CD4-positive, alpha-beta T cell treated with Interleukin-12 subunit alpha and Interleukin-12 subunit beta, for 1 hour (primary cell): ENCODE measurements around the gene CDK4.

ENCODE experiments used
- DNase-seq: peaks from one replicate; pipeline ENCODE4 v3.0.0-alpha.2; 2020

CDK4 gene

GRCh38 chr12:57736741-57737466, 15.2 kb downstream of the CDK4 start:
- no peak for DNase-seq

DNA sequence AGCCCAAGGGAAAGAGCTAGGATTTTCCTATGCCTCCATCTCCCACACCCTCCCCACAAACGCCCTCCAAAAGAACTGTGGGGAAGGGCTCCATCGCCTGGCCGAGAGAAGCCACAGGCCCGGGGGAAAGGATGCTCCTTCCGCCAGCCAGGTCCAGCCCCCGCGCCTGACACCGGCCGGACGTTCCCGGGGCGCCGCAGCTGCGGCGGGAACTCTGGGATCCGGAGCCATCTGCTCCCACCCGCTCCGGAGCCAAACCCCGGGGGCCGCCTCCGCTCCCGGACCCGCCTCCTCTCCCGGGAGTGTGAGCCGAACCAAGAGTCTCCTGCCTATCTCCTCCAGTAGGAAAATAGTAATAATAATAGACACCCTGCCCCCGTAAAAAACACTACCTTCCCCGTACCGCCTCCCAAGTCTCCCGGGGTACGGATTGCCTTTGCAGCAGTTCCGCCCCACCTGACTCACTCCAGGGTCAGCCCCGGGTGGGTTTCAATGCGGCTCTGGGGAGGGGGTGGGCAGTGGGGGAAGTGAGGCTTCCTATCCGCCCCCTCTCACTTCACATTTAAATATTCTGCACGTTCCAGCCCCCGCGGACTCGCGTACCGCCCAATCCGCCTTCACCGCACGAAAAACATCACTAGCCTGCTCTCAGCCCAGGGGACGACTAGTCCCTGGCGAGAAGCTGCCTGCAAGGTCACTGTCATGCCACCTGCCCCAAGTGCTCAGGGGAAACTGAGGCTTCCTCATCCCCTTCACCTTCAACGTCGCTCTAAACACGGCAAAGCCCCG, 16.0 kb downstream of the CDK4 start:
- no peak for DNase-seq

DNA sequence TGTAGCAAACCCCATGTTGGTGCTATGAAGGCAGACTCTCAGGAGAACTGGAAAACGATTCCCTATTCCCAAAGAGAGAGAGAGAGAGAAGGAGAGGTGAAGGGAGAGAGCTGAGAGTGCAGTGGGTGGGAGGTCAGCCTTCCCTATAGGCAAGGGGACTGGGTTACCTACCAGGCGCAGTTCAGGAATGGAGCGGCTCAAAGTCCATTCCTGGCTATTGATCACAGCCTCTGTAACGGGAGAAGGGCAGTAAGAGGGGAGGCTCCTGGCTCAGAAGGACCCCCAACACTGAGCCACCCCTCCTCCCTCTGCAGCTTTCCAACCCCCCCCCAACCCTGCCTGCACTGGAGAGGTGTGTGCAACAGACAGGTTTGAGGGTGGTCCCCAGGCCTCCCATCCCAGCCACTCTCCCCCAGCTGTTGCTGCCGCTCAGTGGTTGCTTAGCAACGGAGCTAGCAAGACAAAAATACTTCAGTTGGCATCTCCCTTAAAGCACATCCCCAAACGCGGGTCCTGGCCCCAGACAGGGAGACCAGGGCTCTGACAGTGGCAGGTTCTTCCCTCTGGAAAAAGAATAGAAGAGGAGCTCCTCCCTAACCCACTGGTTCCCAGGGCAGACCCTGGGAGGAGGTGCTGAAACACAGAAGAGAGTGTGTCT, 16.8 kb downstream of the CDK4 start:
- no peak for DNase-seq

- no peak for DNase-seq
Measured at GRCh38 chr12:57734591-57734990, 17.5 kb downstream of the CDK4 start.

- DNase-seq = no peak
Measured at GRCh38 chr12:57733928-57734327, 18.2 kb downstream of the CDK4 start.

DNA sequence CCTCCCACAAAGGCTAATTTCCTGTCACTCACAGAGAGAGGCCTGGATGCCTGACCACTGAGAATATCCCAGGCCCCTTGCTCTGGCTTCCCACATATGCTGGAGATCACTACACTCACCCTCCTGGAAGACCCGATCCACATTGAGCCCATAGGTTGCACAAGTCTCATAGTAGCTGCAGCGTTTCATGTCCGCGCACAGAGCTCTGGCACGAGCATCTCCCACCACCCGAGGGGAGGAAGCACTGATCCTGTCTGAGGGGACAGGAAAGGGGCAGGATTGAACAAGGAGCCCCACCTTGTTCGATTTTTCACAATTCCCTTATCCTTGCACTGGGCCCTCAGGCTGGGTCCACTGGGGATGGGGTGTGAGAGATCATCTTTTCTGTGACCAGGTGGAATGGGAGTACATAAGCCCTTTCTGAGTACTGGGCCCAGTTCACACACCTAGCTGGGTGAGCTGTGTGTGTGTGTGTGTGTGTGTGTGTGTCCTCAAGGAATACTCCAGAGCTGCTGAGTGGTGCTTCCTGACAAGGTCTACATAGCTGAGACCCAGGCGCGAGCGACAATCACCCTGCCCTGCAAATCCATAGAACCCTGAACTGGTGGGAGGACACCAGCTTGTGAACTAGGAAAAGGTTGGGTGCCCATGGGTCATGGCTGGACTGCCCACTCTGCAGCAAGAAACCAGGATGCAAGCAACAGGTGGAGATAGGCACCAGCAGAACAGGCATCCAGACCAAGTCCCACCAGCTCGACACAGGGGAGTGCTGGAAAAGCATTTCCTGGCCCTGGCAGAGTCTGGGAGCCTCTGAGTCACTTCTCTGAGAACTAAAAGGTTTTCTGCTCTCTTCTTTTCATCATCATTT, 19.1 kb downstream of the CDK4 start:
- DNase-seq = no peak

GRCh38 chr12:57732270-57732669, 19.8 kb downstream of the CDK4 start:
- no peak for DNase-seq

DNA sequence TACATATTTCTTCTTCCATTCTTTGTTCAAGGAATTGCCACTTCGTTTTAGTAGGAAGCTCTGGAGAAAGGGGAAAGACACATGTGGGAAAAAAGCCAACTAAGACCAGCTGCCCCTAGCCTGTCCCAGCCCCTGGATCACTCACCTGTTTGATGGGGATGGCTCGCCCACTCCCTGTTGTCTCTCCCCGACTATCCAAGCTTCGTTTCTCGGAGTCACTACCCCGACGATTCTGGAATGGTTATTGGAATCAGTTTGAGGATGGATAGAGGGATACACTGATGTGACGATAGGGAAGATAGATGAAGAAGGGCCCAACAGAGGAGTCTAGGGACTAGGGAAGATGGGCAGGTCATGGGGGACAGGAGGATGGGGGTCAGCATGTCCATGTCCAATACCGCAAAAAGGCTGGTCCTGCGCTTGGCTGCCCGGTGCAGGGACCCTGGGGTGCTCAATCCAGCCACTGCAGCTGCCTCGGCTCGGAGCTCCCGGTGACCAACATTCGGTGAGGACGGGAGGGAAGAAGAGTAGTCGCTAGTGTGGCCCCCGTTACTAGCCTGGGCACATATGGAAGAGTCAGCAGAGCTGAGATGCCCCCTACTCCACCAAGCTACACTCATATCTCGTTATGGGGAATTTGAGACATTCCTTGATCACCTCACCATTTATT, 20.6 kb downstream of the CDK4 start:
- DNase-seq = no peak

DNA sequence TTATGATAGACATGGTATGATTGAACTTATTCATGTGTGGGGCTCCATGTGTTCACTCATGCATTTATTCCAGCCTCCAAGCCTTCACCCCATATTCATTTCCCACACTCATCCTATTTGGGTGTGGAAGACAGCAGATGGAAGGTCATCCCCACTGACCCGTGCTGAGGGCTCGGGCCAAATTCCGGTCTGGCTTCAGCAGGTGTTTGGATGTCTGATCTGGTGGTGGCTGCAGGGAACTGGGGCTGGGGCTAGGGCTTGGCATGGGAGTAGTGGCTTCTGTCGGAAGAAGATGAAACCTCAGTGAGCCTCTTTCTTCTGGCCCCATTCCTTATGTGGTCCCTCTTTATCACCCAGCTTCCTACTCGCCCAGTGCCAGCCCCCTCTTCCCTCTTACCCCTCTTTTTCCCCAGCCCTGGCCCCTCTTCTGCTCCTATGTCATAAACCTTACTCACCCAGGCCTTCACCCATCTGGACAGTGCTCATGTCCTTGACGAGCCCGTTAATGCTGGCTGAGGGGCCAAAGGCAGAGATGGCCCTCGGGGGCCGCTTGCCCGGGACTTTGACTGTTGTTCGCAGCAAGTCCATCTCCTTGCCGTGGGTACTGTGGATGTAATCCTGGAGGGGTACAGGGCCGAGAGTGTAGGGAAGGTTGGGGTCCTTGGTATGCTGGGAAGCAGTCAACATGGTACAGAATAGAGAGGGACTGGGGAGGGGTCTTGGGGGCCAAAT, 21.6 kb downstream of the CDK4 start:
- no peak for DNase-seq

GRCh38 chr12:57729321-57729844, 22.7 kb downstream of the CDK4 start:
- DNase-seq = no peak

GRCh38 chr12:57727758-57728395, 24.2 kb downstream of the CDK4 start:
- no peak for DNase-seq

DNA sequence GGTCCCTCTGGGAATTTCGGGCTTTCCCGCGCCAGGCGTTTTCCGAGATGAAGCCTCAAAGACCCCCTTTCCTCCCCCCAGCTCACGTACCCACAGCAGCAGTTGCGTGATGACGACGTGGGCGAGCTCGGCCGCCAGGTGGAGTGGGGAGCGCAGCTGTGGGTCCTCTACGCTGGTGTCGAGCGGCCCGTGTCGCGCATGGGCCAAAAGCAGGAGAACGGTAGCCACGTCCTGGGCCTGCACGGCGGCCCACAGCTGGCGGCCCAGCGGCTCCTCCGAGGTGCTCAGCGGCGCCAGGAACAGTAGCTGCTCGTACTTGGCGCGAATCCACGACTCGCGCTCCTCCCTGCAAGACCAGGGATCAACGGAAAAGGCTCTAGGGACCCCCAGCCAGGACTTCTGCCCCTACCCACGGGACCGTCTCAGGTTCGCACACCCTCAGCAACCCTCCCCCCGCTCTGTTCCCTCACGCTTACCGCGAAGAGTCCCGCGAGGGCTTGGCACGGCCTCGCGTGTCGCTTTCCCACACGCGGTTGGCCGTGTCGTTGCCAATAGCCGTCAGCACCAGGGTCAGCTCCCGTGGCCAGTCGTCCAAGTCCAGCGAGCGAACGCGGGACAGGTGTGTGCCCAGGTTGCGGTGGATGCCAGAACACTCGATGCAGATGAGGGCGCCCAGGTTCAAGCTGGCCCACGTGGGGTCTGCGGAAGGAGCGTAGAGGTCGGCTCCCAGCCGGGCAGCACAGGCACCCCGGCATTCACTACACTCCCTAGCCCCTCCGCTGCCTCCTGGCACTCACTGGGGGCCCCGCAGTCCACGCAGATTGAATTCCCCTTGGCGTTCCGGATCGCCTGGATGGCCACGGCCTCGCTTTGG, 25.0 kb downstream of the CDK4 start:
- no peak for DNase-seq

GRCh38 chr12:57726151-57726883, 25.8 kb downstream of the CDK4 start:
- peak; percentile 40 for DNase-seq

- no peak for DNase-seq
Measured at GRCh38 chr12:57725851-57726150, 26.3 kb downstream of the CDK4 start.

GRCh38 chr12:57724936-57725740, 27.0 kb downstream of the CDK4 start:
- DNase-seq = no peak

- DNase-seq = no peak
Measured at GRCh38 chr12:57724003-57724935, 27.8 kb downstream of the CDK4 start.

GRCh38 chr12:57723630-57723962, 28.5 kb downstream of the CDK4 start:
- DNase-seq = no peak
